A549 (cell line): ENCODE measurements around the gene PCDH9. TPM values are rescaled to one million over a fixed set of nuclear protein-coding genes. Genes with fewer than 3 reads are reported as not detected.
A peak's percentile ranks its signal among the peaks of the same experiment; 100 is the strongest.

Experiments used
- ATAC-seq, 2 experiments: fragments of 200-7000 bp in 1 of 2; fragments of >200 bp in 1 of 2; cut with Nextera tagmentation in 1 of 2; cut with Tn5 transposase in 1 of 2; 3 replicates each; pipeline versions ENCODE4 v1.8.0 to v1.9.1; 2018 to 2020; ENCODE audit warnings: mild to moderate bottlenecking in 1 of 2, moderate library complexity in 1 of 2
- CTCF ChIA-PET: fragments of 300-600 bp; sonication (Branson Sonifier 250); formaldehyde crosslinking; extraction: SDS; loops from one replicate; lab custom pipeline; 2021; ENCODE audit warnings: antibody characterized with exemption, inconsistent platforms; lab: Yijun Ruan, JAX
- POLR2A ChIA-PET: fragments of 350-600 bp; formaldehyde crosslinking; extraction: SDS; loops from one replicate; lab custom pipeline; 2021; ENCODE audit warnings: antibody characterized with exemption, inconsistent platforms; lab: Yijun Ruan, JAX
- DNase-seq, 2 experiments: peaks; one replicate each; pipeline versions ENCODE4 v3.0.0 to v3.0.0-alpha.2; 2011 to 2016; ENCODE audit warnings: low read depth in 1 of 2, low spot score in 1 of 2
- FAIRE-seq: peaks from 2 replicates; lab custom pipeline; 2011; peaks lifted over from hg19 to GRCh38; lab: Jason Lieb, UNC
- H3K27ac ChIP-seq, 2 experiments: fragments of >200 bp; sonication (Bioruptor Twin); formaldehyde crosslinking; 3 replicates each; pipeline ENCODE4 v1.5.1; 2016 to 2017
- H3K4me1 ChIP-seq: fragments of >200 bp; sonication (Bioruptor Twin); formaldehyde crosslinking; 3 replicates; pipeline ENCODE4 v1.6.1; 2016
- H3K4me2 ChIP-seq: fragments of >200 bp; sonication (Bioruptor Twin); formaldehyde crosslinking; 3 replicates; pipeline ENCODE4 v1.6.1; 2016
- H3K4me3 ChIP-seq: fragments of >200 bp; sonication (Bioruptor Twin); formaldehyde crosslinking; 3 replicates; pipeline ENCODE4 v1.5.1; 2016
- H3K9me3 ChIP-seq: fragments of >200 bp; sonication (Bioruptor Twin); formaldehyde crosslinking; 3 replicates; pipeline ENCODE4 v1.6.1; 2016
- CBX8 ChIP-seq: fragments of 200-600 bp; sonication (generic); IDR thresholded peaks from 2 replicates; pipeline ENCODE4 v1.6.1; 2016
- CHD4 ChIP-seq: fragments of 200-600 bp; sonication (generic); IDR thresholded peaks from 2 replicates; pipeline ENCODE4 v1.6.1; 2016; ENCODE audit warnings: antibody characterized with exemption, mild to moderate bottlenecking, borderline replicate concordance
- HOXB5 ChIP-seq: fragments of 250-450 bp; sonication (Bioruptor Pico); IDR thresholded peaks from 2 replicates; pipeline ENCODE4 v1.5.0; 2020; ENCODE audit warnings: mild to moderate bottlenecking, moderate library complexity
- KDM5A ChIP-seq: fragments of 200-600 bp; sonication (generic); IDR thresholded peaks from 2 replicates; pipeline ENCODE4 v1.6.1; 2016; ENCODE audit warnings: antibody characterized with exemption, mild to moderate bottlenecking
- NR3C1 ChIP-seq: fragments of >200 bp; sonication (Bioruptor Twin); formaldehyde crosslinking; IDR thresholded peaks from 3 replicates; pipeline ENCODE4 v1.6.1; 2017
- POLR2A ChIP-seq: IDR thresholded peaks from 2 replicates; pipeline ENCODE4 v1.6.1; 2012; ENCODE audit warnings: mild to moderate bottlenecking, low read length
- POLR2AphosphoS2 ChIP-seq: conservative IDR thresholded peaks from 2 replicates; pipeline ENCODE4 v1.6.1; 2012; ENCODE audit warnings: low read length, improper control_type of control experiment, inconsistent platforms
- RARB ChIP-seq: fragments of 250-450 bp; sonication (Bioruptor Pico); IDR thresholded peaks from 2 replicates; pipeline ENCODE4 v1.8.0; 2021; ENCODE audit warnings: mild to moderate bottlenecking, moderate library complexity
- ZFP36 ChIP-seq: fragments of 450-650 bp; IDR thresholded peaks from 2 replicates; pipeline ENCODE4 v1.6.1; 2014; ENCODE audit warnings: borderline replicate concordance; ENCODE audit not compliant: partially characterized antibody
- ZSCAN20 ChIP-seq: fragments of 250-450 bp; sonication (Bioruptor Pico); IDR thresholded peaks from 2 replicates; pipeline ENCODE4 v1.8.0; 2022; ENCODE audit warnings: mild to moderate bottlenecking, moderate library complexity
- WGBS: methylation state at CpG from one replicate; pipeline ENCODE4 v1.1.6; 2017; ENCODE audit errors: missing lambda C conversion rate; 5-methylcytosine and 5-hydroxymethylcytosine counted together
- polyA plus RNA-seq, 4 experiments: library from polyadenylated mRNA; depleted of rRNA in 3 of 4; stranded (reverse); fragments of >200 nt; fragmentation: RNase III in 1 of 4; extraction: RNeasy Plus Mini Kit Qiagen cat#74134 plus additional on column Dnase treatment in 1 of 4; gene quantifications; 2 replicates in 3 of 4; 3 replicates in 1 of 4; pipeline ENCODE4 v1.2.3, GENCODE V29; 2011 to 2017
- TF ChIP-seq, protein P1 (sequence below): fragments of 150-350 bp; IDR thresholded peaks from 2 replicates; pipeline ENCODE4 v1.6.1; 2014; ENCODE audit warnings: low read depth, mild to moderate bottlenecking, low read length
- TF ChIP-seq, protein P2 (sequence below): fragments of 250-450 bp; sonication (Bioruptor Pico); IDR thresholded peaks from 2 replicates; pipeline ENCODE4 v1.5.0; 2020; ENCODE audit warnings: low read depth, mild to moderate bottlenecking, moderate library complexity
- TF ChIP-seq, protein P3 (sequence below): fragments of 250-450 bp; sonication (Bioruptor Pico); IDR thresholded peaks from 2 replicates; pipeline ENCODE4 v1.5.0; 2021; ENCODE audit warnings: mild to moderate bottlenecking, moderate library complexity, borderline replicate concordance

The PCDH9 gene
- polyA plus RNA-seq, 2 of the 4 experiments (the other 2 are of a cell fraction): 16.0 to 29.5 TPM

DNA sequence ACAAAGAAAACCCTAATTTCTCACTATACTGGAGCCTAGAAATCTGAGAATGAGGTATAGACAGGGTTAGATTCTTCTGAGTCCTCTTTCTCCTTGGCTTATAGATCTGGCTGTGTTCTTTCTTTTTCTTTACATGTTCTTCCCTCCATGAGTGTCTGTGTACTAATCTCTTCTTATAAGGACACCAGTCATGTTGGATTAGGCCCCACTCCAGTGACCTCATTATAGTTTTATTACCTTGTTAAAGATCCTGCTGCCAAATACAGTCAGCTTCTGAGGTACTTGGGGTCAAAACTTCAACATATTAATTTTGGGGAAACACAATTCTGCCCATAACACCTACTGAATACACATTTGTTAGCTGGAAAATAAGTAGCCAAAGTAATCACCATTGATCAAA lies 302.6 kb downstream of the PCDH9 start:
- H3K9me3 ChIP-seq: no peaks in the 10 kb centered on the region
- H3K4me3 ChIP-seq: no peak overlapping the region
- no peak for FAIRE-seq
- POLR2A ChIA-PET: no interaction called here
- TF ChIP-seq RARB (CRISPR knock-in tag) (no peak), POLR2A (no peak), KDM5A (no peak), ZFP36 (no peak), ZSCAN20 (CRISPR knock-in tag) (no peak)
- peaks cover 21% of the 10 kb centered on the region for H3K4me1 ChIP-seq
- CTCF ChIA-PET: no interaction called here
- peak overlapping the region; percentile 31 for H3K4me2 ChIP-seq
- H3K27ac ChIP-seq: peak overlapping the region; percentile 47 to 65; a peak in 4 of 6 replicates
- DNase-seq: no peak
- ATAC-seq: no peak

DNA sequence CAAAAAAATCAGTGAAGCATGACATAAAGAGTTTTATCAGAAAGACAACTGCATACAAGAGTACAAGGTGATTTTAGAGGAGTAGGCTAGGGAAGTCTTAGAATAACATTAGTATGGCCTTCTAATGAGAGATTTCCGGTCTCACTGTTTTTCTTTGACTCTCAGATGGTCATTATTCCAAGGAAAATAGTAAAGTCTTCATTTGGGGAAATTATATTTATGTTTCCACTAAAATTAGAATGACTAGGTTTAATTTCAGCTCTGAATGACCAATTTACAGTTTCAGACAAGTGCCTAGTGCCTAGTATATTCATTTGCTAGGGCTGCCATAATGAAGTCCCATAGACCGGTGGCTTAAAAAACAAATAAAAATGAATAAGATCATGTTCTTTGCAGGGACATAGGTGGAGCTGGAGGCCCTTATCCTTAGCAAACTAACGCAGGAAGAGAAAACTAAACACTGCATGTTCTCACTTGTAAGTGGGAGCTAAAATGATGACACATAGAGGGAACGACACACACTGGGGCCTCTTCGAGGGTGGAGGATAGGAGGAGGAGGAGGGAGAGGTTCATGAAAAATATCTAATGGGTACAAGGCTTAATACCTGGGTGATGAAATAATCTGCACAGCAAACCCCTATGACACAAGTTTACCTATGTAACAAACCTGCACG lies 303.1 kb downstream of the PCDH9 start:
- CTCF ChIA-PET: no interaction called here
- POLR2A ChIA-PET: no interaction called here
- Histone ChIP-seq H3K4me2 (peak overlapping the region; percentile 31), H3K4me1 (peaks cover 19% of the 10 kb centered on the region), H3K9me3 (no peaks in the 10 kb centered on the region), H3K27ac (peak overlapping the region; percentile 47 to 65; a peak in 4 of 6 replicates), H3K4me3 (no peak overlapping the region)
- WGBS: 33% methylated on average over 6 of the region's 6 CpGs
- no peak for TF ChIP-seq POLR2AphosphoS2
- TF ChIP-seq HOXB5 (CRISPR knock-in tag): no peak
- no peak for TF ChIP-seq NR3C1
- TF ChIP-seq, protein P1, sequence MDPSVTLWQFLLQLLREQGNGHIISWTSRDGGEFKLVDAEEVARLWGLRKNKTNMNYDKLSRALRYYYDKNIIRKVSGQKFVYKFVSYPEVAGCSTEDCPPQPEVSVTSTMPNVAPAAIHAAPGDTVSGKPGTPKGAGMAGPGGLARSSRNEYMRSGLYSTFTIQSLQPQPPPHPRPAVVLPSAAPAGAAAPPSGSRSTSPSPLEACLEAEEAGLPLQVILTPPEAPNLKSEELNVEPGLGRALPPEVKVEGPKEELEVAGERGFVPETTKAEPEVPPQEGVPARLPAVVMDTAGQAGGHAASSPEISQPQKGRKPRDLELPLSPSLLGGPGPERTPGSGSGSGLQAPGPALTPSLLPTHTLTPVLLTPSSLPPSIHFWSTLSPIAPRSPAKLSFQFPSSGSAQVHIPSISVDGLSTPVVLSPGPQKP: no peak
- TF ChIP-seq, protein P2, sequence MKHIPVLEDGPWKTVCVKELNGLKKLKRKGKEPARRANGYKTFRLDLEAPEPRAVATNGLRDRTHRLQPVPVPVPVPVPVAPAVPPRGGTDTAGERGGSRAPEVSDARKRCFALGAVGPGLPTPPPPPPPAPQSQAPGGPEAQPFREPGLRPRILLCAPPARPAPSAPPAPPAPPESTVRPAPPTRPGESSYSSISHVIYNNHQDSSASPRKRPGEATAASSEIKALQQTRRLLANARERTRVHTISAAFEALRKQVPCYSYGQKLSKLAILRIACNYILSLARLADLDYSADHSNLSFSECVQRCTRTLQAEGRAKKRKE (CRISPR knock-in tag): no peak
- TF ChIP-seq CHD4: no peak
- TF ChIP-seq, protein P3, sequence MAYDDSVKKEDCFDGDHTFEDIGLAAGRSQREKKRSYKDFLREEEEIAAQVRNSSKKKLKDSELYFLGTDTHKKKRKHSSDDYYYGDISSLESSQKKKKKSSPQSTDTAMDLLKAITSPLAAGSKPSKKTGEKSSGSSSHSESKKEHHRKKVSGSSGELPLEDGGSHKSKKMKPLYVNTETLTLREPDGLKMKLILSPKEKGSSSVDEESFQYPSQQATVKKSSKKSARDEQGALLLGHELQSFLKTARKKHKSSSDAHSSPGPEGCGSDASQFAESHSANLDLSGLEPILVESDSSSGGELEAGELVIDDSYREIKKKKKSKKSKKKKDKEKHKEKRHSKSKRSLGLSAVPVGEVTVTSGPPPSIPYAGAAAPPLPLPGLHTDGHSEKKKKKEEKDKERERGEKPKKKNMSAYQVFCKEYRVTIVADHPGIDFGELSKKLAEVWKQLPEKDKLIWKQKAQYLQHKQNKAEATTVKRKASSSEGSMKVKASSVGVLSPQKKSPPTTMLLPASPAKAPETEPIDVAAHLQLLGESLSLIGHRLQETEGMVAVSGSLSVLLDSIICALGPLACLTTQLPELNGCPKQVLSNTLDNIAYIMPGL (CRISPR knock-in tag): no peak
- FAIRE-seq: no peak
- DNase-seq: peak in 1 of 2 experiments; percentile 33
- ATAC-seq: peak in 1 of 2 experiments; percentile 43; a peak in 3 of 6 replicates

DNA sequence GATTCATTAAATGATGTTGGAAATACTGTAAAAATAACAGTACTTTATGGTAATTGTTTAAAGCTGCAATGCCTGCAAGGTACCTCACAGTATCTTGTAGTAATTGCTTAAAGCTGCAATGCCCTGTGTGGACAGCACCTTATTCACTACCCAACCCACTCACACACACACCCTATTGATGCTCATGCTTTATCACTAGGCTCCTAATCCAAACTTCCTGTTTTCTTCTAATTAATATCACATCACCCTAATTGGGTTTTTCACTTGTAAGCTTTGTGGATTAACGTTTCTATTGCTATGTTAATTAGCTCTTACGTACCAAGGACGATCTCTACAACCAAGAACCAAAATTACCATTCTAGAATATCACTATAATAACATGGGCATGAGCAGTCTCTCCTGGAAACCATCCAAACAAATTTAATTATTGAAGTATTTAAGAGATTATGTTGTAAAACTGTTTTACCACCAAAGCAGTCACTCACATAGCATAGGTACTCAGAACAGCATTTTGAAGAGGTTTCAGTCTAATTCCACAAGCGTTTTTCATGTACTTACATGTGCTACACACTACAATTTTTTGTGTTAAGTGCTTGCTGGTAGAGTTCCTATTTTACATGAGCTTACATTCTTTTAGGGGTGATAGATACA lies 303.8 kb downstream of the PCDH9 start:
- Histone ChIP-seq H3K27ac (peak overlapping the region in 1 of 2 experiments; percentile 47; a peak in 1 of 6 replicates), H3K9me3 (no peaks in the 10 kb centered on the region), H3K4me3 (no peak overlapping the region), H3K4me2 (peak overlapping the region; percentile 31; the same call in 2 of the 3 replicates), H3K4me1 (peaks cover 19% of the 10 kb centered on the region)
- CTCF ChIA-PET: no interaction called here
- no peak for ATAC-seq
- 92% methylated on average over 4 of the region's 4 CpGs for WGBS
- TF ChIP-seq CBX8: no peak
- no peak for FAIRE-seq
- DNase-seq: no peak
- POLR2A ChIA-PET: no interaction called here

DNA sequence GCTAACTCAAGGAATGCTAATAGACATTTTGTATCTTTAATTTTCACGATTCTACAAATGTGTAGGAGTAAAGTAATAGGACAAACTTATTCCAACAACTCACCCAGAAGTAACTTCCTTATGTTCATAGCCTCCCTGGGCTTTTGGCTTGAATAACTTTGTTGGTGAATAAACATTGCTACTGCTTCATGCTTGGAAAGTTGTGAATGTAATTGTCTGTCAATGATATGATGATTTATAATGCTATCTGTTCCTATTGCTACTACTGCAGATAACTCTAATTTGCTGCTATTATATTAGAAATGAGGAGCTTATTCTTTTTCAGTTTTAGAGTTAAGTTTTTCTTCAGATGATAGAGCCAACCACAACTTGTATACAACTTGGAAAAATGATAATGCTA lies 307.7 kb downstream of the PCDH9 start:
- POLR2A ChIA-PET: no interaction called here
- DNase-seq (no peak), FAIRE-seq (no peak), ATAC-seq (no peak)
- no peak for TF ChIP-seq NR3C1
- H3K4me2 ChIP-seq: no peak overlapping the region
- WGBS: 4% methylated on average over 1 of the region's 1 CpG
- CTCF ChIA-PET: no interaction called here
- peaks cover 9% of the 10 kb centered on the region for H3K4me1 ChIP-seq
- no peak overlapping the region for H3K4me3 ChIP-seq
- no peak overlapping the region for H3K27ac ChIP-seq
- H3K9me3 ChIP-seq: no peaks in the 10 kb centered on the region
